Measurements from ENCODE around the gene FGFR3.

FGFR3 gene

DNA sequence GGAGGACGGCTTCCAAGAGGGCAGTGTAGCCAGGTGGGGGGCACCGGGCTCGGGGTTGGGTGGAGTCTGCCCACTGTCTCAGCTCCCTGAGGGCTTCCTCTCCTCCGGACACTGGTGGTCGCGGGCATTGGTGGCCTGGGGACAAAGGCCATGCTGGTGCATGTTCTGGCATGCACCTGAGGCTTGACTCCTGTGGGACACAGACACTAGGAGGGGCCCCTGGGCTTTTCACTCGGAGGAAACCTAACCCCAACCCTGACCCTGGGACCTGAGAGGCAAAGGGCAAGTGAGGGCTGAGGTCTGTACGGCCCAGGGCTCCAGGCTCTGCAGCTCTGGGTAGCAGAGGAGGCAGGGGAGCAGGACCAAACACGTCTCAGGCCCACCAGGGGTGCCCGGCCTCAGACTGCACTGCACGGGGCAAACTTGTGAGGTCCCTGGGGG lies 22.3 kb upstream of the FGFR3 start:
- DNase-seq, result no peak

DNA sequence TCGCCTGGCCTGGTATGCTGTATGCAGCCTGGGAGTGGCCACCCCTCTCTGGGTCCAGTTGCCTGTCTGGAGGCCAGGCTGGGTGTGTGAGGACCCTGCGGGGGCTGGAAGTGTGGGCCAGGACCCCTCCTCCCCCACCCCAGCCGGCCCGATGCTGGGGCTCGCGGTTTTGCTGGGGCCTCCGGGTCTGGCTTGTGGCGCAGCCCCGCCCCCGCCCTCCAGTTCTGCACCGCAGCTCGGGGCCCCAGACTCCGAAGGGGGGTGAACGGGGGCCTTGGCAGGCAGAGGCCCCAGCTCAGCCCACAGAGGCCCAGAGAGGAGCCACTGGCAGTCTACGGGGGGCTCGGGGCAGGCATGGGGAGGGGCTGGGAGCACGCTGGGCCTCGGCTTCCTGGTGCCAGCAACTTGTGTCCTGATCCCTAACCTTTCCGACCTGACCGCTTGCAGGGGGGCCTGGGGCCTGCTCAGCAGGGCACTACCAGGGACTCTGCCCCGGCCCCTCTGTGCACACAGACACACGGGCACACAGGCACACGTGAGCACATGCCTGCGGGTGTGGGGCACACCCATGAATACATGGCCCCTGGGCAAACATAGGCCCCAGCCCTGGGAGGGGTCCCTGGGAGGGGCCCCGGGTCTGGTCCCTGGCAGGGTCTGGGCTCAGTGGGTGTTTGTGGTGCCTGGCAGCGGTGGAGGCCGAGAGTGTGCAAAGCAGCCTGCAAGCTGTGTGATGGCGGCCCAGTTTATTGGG lies 21.4 kb upstream of the FGFR3 start:
- DNase-seq, result no peak

- DNase-seq, result no peak
Measured at GRCh38 chr4:1772853-1773538, 20.1 kb upstream of the FGFR3 start.

GRCh38 chr4:1773754-1774153 lies 19.3 kb upstream of the FGFR3 start:
- DNase-seq, result no peak

GRCh38 chr4:1775731-1776500 lies 17.2 kb upstream of the FGFR3 start:
- no peak for DNase-seq

GRCh38 chr4:1776521-1777161 lies 16.5 kb upstream of the FGFR3 start:
- no peak for DNase-seq

- DNase-seq, result no peak
Measured at GRCh38 chr4:1777822-1778641, 15.1 kb upstream of the FGFR3 start.

- no peak for DNase-seq
Measured at GRCh38 chr4:1778642-1779392, 14.3 kb upstream of the FGFR3 start.

DNA sequence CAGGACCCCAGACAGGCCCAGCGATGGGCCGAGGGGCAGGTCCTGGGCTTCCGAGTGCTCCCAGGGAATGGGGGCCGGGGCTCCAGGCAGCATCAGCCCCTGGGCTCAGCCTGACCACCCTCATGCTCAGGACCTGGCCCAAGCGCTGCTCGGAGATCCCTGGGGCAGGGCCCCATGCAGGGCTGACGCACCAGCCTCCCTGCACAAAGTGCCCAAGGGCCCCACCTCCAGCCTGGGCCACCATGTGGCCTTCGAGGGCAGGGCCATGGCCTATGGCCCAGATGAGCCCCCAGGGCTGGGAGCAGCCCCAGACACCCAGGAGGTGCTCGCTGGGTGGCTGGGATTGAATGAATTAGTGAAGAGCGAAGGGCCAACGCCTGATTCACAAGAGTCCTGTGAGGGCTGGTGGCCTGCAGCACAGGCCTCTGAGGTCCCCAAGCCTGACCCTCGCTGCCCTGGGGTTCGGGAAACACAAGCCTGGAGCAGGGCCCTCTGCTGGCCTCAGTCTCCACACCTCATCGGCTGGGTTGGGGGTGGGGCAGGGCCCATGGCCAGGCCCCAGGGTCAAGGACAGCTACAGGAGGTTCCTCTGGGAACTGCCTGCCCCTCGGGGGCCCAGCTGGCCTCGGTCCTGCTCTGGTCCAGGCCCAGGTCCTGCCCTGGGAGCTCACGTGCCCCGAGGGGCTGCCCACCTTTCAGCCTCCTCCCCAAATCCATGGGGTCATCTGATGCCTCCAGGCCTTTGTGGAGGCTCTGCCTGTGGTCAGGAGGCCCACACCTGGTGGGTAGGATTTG lies 13.3 kb upstream of the FGFR3 start:
- no peak for DNase-seq

- no peak for DNase-seq
Measured at GRCh38 chr4:1780435-1780834, 12.7 kb upstream of the FGFR3 start.

DNA sequence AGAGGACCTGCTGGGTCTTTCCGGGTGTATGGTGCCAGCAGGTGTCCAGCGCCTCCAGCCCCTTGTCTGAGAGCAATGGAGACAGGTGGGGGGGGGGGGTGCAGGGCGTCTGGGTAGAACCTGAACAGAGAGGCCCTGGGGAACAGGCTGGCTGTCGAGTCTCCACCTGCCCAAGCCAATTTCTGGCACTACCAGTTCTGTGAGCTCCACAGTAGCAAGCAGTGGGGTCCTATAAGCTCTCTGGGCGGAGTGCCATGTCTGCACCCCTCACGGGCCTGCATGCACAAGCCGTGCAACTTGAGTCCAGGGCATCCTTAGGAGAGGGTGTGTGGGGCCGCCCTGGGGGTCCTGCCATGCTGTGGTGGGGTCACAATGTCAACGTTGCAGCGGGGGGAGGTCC lies 10.1 kb upstream of the FGFR3 start:
- DNase-seq, result no peak

- no peak for DNase-seq
Measured at GRCh38 chr4:1783970-1784369, 9.1 kb upstream of the FGFR3 start.

DNA sequence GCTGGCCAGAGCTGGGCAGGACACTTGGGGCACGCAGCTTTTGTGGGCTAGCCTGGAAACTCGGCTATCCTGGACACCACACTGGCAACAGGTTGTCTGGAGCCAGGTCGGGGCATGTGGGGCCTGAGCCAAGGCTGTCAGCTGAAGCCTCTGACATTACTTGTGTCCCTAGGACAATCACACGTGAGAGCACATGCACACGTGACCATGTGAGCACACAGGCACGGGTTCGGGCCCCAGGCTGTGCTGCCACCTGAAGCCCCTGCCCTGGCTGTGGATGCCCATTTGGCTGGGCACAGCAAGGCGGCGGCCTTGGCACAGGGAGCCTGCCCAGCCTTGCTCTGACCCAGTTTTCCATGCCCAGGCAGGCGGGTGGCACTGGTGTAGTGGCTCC lies 8.7 kb upstream of the FGFR3 start:
- DNase-seq, result no peak

DNA sequence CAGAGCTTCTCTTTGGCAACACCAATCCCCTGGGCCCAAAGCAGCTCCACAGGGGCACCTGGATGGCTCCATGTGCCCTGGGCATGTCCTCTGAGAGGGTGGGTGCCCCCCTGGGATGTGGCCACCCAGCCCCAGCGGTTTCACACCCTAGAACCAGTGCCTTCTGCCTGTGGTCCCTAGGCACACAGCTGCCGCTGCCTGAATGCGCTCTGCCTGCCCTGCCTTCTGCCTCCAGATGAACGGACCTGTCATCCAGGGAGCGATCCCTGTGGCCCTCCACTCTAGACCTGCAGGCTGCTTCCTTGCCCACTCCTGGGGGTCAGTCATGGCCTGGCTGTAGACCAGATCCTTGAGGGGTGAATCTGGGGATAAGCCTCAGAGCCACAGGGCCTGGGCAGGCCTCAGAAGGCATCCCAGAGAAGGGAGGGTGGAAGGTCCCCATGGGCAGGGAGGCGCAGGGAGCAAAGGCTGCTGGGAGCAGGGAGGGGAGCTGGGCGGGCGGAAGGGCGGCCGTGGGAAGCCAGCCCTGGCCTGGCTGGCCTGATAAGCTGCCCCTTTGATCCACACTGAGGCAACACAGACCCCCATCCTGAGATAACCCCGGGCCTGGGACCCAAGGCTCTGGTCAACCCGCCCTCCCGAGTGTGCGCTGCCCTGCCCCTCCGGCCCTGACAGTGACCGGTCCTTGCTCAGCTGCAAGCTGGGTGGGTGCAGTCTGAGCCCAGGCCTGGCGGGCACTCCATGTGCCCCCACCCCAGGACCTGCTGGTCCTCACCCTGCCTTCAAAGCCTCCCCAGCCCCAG lies 8.1 kb upstream of the FGFR3 start:
- DNase-seq, result no peak

DNA sequence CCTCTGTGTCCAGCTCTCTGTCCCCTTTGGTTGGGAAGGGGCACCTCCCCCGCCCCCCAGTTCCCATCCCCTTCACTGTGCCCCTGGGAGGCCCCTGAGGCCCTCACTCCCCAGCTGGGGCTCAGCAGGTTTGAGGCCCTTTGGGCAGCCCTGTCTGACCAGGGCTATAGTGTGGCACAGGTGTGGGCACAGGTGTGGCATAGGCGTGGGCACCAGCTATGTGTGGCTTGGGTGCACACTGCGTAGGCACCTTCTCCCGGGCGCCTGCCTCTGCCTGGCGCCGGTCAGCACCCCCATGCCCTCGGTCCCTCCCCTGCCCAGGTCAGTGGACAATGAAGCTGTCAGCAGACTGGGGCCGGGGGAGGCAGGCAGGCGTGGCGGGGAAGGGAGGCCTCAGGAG lies 7.5 kb upstream of the FGFR3 start:
- no peak for DNase-seq

DNA sequence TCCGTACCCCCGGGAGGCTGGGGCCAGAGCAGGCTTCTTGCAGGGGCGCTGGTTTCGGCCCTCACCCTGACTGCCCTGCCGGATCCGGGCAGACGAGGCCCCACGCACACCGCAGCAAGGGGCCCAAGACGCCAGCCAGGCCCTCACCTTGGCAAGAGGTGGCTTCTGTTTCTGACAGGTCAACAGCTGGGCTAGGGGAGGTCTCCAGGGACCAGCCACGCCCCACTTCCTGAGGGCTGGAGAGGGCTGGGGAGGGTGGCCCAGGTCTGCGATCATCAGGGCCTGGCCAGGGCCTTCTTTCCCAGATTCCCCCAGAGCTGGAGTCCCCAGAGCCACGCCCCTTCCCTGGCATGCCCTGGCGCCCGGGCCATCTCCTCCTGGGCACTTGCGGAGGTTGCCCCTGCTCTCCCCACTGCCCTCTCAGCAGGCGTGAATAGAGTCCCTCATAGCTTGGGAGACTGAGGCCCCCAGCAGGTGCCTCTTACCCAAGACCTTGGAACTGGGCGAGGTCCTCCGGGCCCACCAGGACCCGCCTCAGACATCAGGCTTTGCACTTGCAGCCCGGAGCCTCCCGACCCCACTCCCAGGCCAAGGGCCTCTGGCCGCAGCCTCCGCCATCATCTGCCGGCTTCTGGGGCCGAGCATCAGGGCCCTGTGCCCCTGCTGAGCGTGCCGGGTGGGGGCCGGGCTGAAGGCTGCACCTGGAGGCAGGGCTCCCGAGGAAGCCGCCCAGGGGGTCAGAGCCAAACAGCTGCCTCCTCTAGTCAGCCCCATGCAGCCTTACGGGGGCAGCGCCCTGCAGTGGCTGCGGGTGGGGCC lies 6.3 kb upstream of the FGFR3 start:
- DNase-seq, result no peak

DNA sequence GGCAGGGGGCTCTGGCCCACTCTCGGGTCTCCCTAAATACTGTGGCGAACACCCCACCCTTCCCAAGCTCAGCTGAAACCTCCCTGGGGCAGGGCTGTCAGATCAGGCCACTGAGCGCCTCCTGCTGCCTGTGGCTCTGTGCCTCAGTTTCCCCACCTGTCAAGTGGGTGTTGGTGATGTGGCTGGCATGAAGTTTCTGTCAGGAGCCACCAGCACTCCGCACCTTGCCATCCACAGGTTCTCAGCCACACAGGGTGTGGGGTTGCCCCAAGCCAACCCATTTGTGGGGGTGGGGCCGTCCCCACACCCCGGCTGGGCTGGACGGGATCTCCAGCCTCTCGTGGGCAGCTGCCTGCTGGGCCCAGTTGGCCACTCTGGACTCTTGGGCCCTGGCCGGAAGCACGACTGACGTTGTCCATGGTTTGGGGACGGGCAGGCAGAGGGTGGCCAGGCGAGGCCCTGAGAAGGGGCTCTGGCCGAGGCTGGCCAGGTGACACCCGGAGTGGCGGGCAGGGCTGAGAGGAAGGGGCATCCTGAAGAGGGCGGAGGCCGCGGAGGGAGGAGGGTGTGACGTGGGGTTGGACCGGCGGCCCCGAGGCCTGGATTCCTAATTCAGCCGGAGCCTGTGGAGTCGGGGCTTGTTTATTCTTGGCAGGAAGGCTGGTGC lies 5.5 kb upstream of the FGFR3 start:
- no peak for DNase-seq

- no peak for DNase-seq
Measured at GRCh38 chr4:1788254-1788973, 4.7 kb upstream of the FGFR3 start.

Data from HCEC 1CT (cell line).